Brain microvascular endothelial cell (primary cell): ENCODE results near the gene DPH1.
A peak's percentile ranks its signal among the peaks of the same experiment; 100 is the strongest.

Source experiments
- DNase-seq: peaks from one replicate; pipeline ENCODE4 v3.0.0-alpha.2; 2020
- H3K27ac ChIP-seq: fragments of 250-450 bp; sonication (Bioruptor Pico); 2 replicates; pipeline ENCODE4 v1.5.1; 2020; ENCODE audit warnings: mild to moderate bottlenecking, moderate library complexity
- H3K27me3 ChIP-seq: fragments of 250-450 bp; sonication (Bioruptor Pico); replicated peaks from 2 replicates; pipeline ENCODE4 v1.5.1; 2020; ENCODE audit warnings: mild to moderate bottlenecking
- H3K36me3 ChIP-seq: fragments of 250-450 bp; sonication (Bioruptor Pico); replicated peaks from 2 replicates; pipeline ENCODE4 v1.5.1; 2020; ENCODE audit warnings: mild to moderate bottlenecking
- H3K4me3 ChIP-seq: 2 replicates; pipeline ENCODE4 v1.5.1; 2011; ENCODE audit warnings: low read depth, mild to moderate bottlenecking, control low read depth, low read length, moderate library complexity
- CTCF ChIP-seq: IDR thresholded peaks from 2 replicates; pipeline ENCODE4 v1.5.1; 2011; ENCODE audit warnings: low read depth, mild to moderate bottlenecking, moderate library complexity, low read length, control low read depth, inconsistent platforms; ENCODE audit errors: missing control alignments
- in situ Hi-C: cut with HindIII; loops from 2 replicates; pipeline ENCODE4 v1.10.0; 2017; ENCODE audit warnings: low sequenced_read_pairs, low pct_ligation_motif_present

Gene DPH1

GRCh38 chr17:2059547-2060384 lies 29.8 kb downstream of the DPH1 start:
- H3K4me3 ChIP-seq, result peak overlapping the region; percentile 70
- TF ChIP-seq CTCF, result no peak
- no peaks in the 10 kb centered on the region for H3K27me3 ChIP-seq
- in situ Hi-C loops, result no loop called here
- peaks cover 72% of the 10 kb centered on the region for H3K36me3 ChIP-seq
- peak overlapping the region; percentile 89 for H3K27ac ChIP-seq
- no peak for DNase-seq

GRCh38 chr17:2060385-2060658 lies 30.4 kb downstream of the DPH1 start:
- no peak for DNase-seq
- H3K27me3 ChIP-seq, result no peaks in the 10 kb centered on the region
- H3K4me3 ChIP-seq, result no peak overlapping the region
- H3K36me3 ChIP-seq, result peaks cover 76% of the 10 kb centered on the region
- no peak for TF ChIP-seq CTCF
- H3K27ac ChIP-seq, result peak overlapping the region; percentile 89
- in situ Hi-C loops, result no loop called here

GRCh38 chr17:2060681-2061440 lies 30.9 kb downstream of the DPH1 start:
- in situ Hi-C loops, result no loop called here
- H3K4me3 ChIP-seq, result no peak overlapping the region
- H3K27ac ChIP-seq, result peak overlapping the region; percentile 89
- no peak for TF ChIP-seq CTCF
- peak; percentile 27 for DNase-seq
- no peaks in the 10 kb centered on the region for H3K27me3 ChIP-seq
- H3K36me3 ChIP-seq, result peaks cover 81% of the 10 kb centered on the region

- no peak overlapping the region for H3K4me3 ChIP-seq
- peak overlapping the region; percentile 89 for H3K27ac ChIP-seq
- no peak for TF ChIP-seq CTCF
- H3K36me3 ChIP-seq, result peaks cover 82% of the 10 kb centered on the region
- DNase-seq, result peak; percentile 13
- in situ Hi-C loops, result no loop called here
- H3K27me3 ChIP-seq, result no peaks in the 10 kb centered on the region
Observed at GRCh38 chr17:2061441-2061958, 31.5 kb downstream of the DPH1 start.

- TF ChIP-seq CTCF, result no peak
- peak; percentile 62 for DNase-seq
- in situ Hi-C loops, result no loop called here
- Histone ChIP-seq H3K27me3 (no peaks in the 10 kb centered on the region), H3K4me3 (no peak overlapping the region), H3K27ac (peak overlapping the region; percentile 89), H3K36me3 (peaks cover 77% of the 10 kb centered on the region)
Observed at GRCh38 chr17:2062571-2063183, 32.7 kb downstream of the DPH1 start.
